ENCODE measurements around the gene CDK18. TPM values are rescaled to one million over a fixed set of nuclear protein-coding genes. Genes with fewer than 3 reads are reported as not detected.

The CDK18 gene
- total RNA-seq, 1 experiment from 2014 or later = 38.5 TPM

GRCh38 chr1:205517763-205518162 lies 13.3 kb downstream of the CDK18 start:
- H4K5ac ChIP-seq (ENCODE audit: insufficient read length, low read depth, low read length) = no peak overlapping the region
- no peak overlapping the region for H2BK12ac ChIP-seq (ENCODE audit: insufficient read length, low read depth, low read length)
- H2AK5ac ChIP-seq (ENCODE audit: insufficient read length, low read length) = no peak overlapping the region
- H3K27ac Mint-ChIP-seq = no peak overlapping the region; a peak in 1 of 7 replicates
- H3K9me3 ChIP-seq (ENCODE audit: control insufficient read depth, low read depth, low read length) = no peaks in the 10 kb centered on the region
- peaks cover 2% of the 10 kb centered on the region; the same call in 1 of the 2 replicates for H3K27me3 Mint-ChIP-seq (ENCODE audit: low read depth)
- peaks cover 17% of the 10 kb centered on the region; the same call in 1 of the 2 replicates for H3K4me1 ChIP-seq (ENCODE audit: insufficient read depth, low read length)
- no peak for DNase-seq
- no peak for TF ChIP-seq CTCF (conservative IDR thresholded peaks at IDR 0.05)
- peaks cover 55 to 67% of the 10 kb centered on the region in 2 experiments for H3K4me1 Mint-ChIP-seq
- H3K27ac ChIP-seq (ENCODE audit: insufficient read length, low read depth, low read length) = no peak overlapping the region
- no peak overlapping the region for H3K9ac ChIP-seq (ENCODE audit: extremely low read depth, insufficient read length, low read length)
- H3K79me1 ChIP-seq (ENCODE audit: insufficient read depth, low read depth, low read length, poor library complexity, severe bottlenecking) = no peaks in the 10 kb centered on the region
- H3K9me3 Mint-ChIP-seq = no peaks in the 10 kb centered on the region
- H3K27me3 ChIP-seq (ENCODE audit: insufficient read depth, low read length) = no peaks in the 10 kb centered on the region
- H3K4ac ChIP-seq (ENCODE audit: low read depth, low read length) = no peak overlapping the region
- H2BK15ac ChIP-seq (ENCODE audit: low read depth, low read length) = no peak overlapping the region
- H2BK5ac ChIP-seq (ENCODE audit: insufficient read length, low read length) = no peak overlapping the region
- H3K23me2 ChIP-seq (ENCODE audit: insufficient read length, low read depth, low read length, poor library complexity, severe bottlenecking) = no peaks in the 10 kb centered on the region
- no peak overlapping the region for H3K56ac ChIP-seq (ENCODE audit: insufficient read length, low read depth, low read length)
- H2BK120ac ChIP-seq (ENCODE audit: low read depth, low read length, poor library complexity, severe bottlenecking) = no peak overlapping the region
- no peak overlapping the region for H3T11ph ChIP-seq (ENCODE audit: low read length)
- H3K18ac ChIP-seq (ENCODE audit: insufficient read length, low read depth, low read length) = no peak overlapping the region
- no peak overlapping the region for H4K8ac ChIP-seq (replicated peaks; ENCODE audit: insufficient read length, low read depth, low read length)
- no peaks in the 10 kb centered on the region for H3K79me2 ChIP-seq (ENCODE audit: insufficient read depth, low read length)
- H3K14ac ChIP-seq (ENCODE audit: insufficient read depth, low read length) = no peak overlapping the region
- no peak overlapping the region for H3K4me2 ChIP-seq (ENCODE audit: insufficient read depth, insufficient read length, low read length)
- H2BK20ac ChIP-seq (ENCODE audit: low read depth, low read length, poor library complexity, severe bottlenecking) = no peak overlapping the region
- WGBS (ENCODE audit: extremely low coverage, insufficient read length, low lambda C conversion rate) = no CpG with 5 or more reads among the region's 5 CpGs
- H2AFZ ChIP-seq (ENCODE audit: low read length) = no peak overlapping the region
- H4K20me1 ChIP-seq (ENCODE audit: control insufficient read depth, insufficient read depth, insufficient read length) = no peaks in the 10 kb centered on the region
- no peak overlapping the region for H3K23ac ChIP-seq (ENCODE audit: insufficient read length, low read depth, low read length)
- H3K4me3 Mint-ChIP-seq = no peak overlapping the region; a peak in 1 of 5 replicates
- H3K36me3 Mint-ChIP-seq (ENCODE audit: insufficient read depth in 1 of 3, low read depth in 3 of 3) = peaks cover 2 to 6% (median 4%) of the 10 kb centered on the region in 3 experiments; a peak in 6 of 7 replicates
- H4K91ac ChIP-seq (ENCODE audit: insufficient read length, low read depth, low read length) = no peak overlapping the region
